CD14-positive monocyte (primary cell): ENCODE results near the gene HNRNPLL. TPM values are rescaled to one million over a fixed set of nuclear protein-coding genes. Genes with fewer than 3 reads are reported as not detected.

Source experiments
- DNase-seq, 3 donors: peaks; one replicate each; pipeline ENCODE4 v3.0.0-alpha.2; 2011 to 2022
- H2AFZ ChIP-seq: 2 replicates; pipeline ENCODE4 v1.6.0; 2012; ENCODE audit warnings: mild to moderate bottlenecking, low read depth, low read length, inconsistent platforms; ENCODE audit not compliant: insufficient read depth, poor library complexity, severe bottlenecking
- H3K27ac ChIP-seq, 2 donors: 1 replicate in 1 of 2; 2 replicates in 1 of 2; pipeline ENCODE4 v1.5.1; 2012 to 2013; ENCODE audit warnings: low read length in 2 of 2, control low read depth in 1 of 2, inconsistent platforms in 1 of 2, low read depth in 1 of 2, mild to moderate bottlenecking in 1 of 2
- H3K27me3 ChIP-seq, 2 donors: one replicate each; pipeline versions ENCODE4 v1.6.0 to v1.6.1; 2011 to 2013; ENCODE audit warnings: low read length in 2 of 2; ENCODE audit not compliant: control insufficient read depth in 2 of 2, insufficient read depth in 2 of 2
- H3K36me3 ChIP-seq, 2 donors: replicated peaks in 1 of 2; 1 replicate in 1 of 2; 2 replicates in 1 of 2; pipeline versions ENCODE4 v1.5.1 to v1.6.1; 2012 to 2013; ENCODE audit warnings: low read length in 2 of 2, control low read depth in 1 of 2, inconsistent platforms in 1 of 2, mild to moderate bottlenecking in 1 of 2; ENCODE audit not compliant: insufficient read depth in 2 of 2, control insufficient read depth in 1 of 2
- H3K4me1 ChIP-seq, 2 donors: 1 replicate in 1 of 2; 2 replicates in 1 of 2; pipeline versions ENCODE4 v1.5.1 to v1.6.1; 2012 to 2013; ENCODE audit warnings: low read length in 2 of 2, control low read depth in 1 of 2, inconsistent platforms in 1 of 2, mild to moderate bottlenecking in 1 of 2, moderate library complexity in 1 of 2; ENCODE audit not compliant: insufficient read depth in 2 of 2, control insufficient read depth in 1 of 2
- H3K4me2 ChIP-seq: replicated peaks from 2 replicates; pipeline ENCODE3; 2012; ENCODE audit warnings: low read length, moderate library complexity, mild to moderate bottlenecking; ENCODE audit not compliant: poor library complexity, severe bottlenecking; ENCODE audit errors: extremely low read depth
- H3K4me3 ChIP-seq, 3 experiments: fragments of 200-600 bp in 1 of 3; sonication (generic) in 1 of 3; replicated peaks in 1 of 3; 1 replicate in 2 of 3; 2 replicates in 1 of 3; pipeline ENCODE4 v1.5.1; 2011 to 2013; ENCODE audit warnings: low read length in 3 of 3, mild to moderate bottlenecking in 3 of 3, control low read depth in 2 of 3, low read depth in 2 of 3, inconsistent platforms in 1 of 3, moderate library complexity in 1 of 3
- H3K79me2 ChIP-seq: 2 replicates; pipeline ENCODE4 v1.6.0; 2012; ENCODE audit warnings: mild to moderate bottlenecking, control low read depth, inconsistent platforms, low read length, moderate library complexity; ENCODE audit not compliant: insufficient read depth
- H3K9ac ChIP-seq: 2 replicates; pipeline ENCODE4 v1.6.0; 2017; ENCODE audit warnings: low read length, mild to moderate bottlenecking; ENCODE audit not compliant: insufficient read depth, poor library complexity, severe bottlenecking
- H3K9me3 ChIP-seq, 2 donors: replicated peaks in 1 of 2; 1 replicate in 1 of 2; 2 replicates in 1 of 2; pipeline versions ENCODE4 v1.5.1 to v1.6.1; 2012 to 2013; ENCODE audit warnings: low read length in 2 of 2, control low read depth in 1 of 2; ENCODE audit not compliant: control insufficient read depth in 1 of 2, insufficient read depth in 1 of 2
- H4K20me1 ChIP-seq: 2 replicates; pipeline ENCODE4 v1.6.0; 2012; ENCODE audit warnings: mild to moderate bottlenecking, low read length, control low read depth, moderate library complexity; ENCODE audit not compliant: insufficient read depth
- H3K27ac Mint-ChIP-seq, 7 donors: one replicate each; pipeline ENCODE4 v1.8.0; 2020; ENCODE audit warnings: mild to moderate bottlenecking in 7 of 7, mixed read lengths in 7 of 7, moderate library complexity in 6 of 7, inconsistent platforms in 2 of 7
- H3K27me3 Mint-ChIP-seq, 3 donors: one replicate each; pipeline ENCODE4 v1.8.0; 2021 to 2022; ENCODE audit warnings: low read depth in 3 of 3, mild to moderate bottlenecking in 3 of 3, mixed read lengths in 3 of 3, moderate library complexity in 3 of 3, inconsistent platforms in 1 of 3
- H3K36me3 Mint-ChIP-seq, 2 donors: one replicate each; pipeline ENCODE4 v1.8.0; 2020; ENCODE audit warnings: mixed read lengths in 2 of 2, inconsistent platforms in 1 of 2, mild to moderate bottlenecking in 1 of 2
- H3K4me1 Mint-ChIP-seq: one replicate; pipeline ENCODE4 v1.8.0; 2020; ENCODE audit warnings: mild to moderate bottlenecking, mixed read lengths
- H3K4me3 Mint-ChIP-seq, 2 donors: one replicate each; pipeline ENCODE4 v1.8.0; 2020; ENCODE audit warnings: mild to moderate bottlenecking in 2 of 2, mixed read lengths in 2 of 2, moderate library complexity in 1 of 2
- H3K9me3 Mint-ChIP-seq, 7 donors: one replicate each; pipeline ENCODE4 v1.8.0; 2020 to 2022; ENCODE audit warnings: mixed read lengths in 7 of 7, mild to moderate bottlenecking in 6 of 7, moderate library complexity in 6 of 7, inconsistent platforms in 2 of 7
- CTCF ChIP-seq: fragments of 200-600 bp; IDR thresholded peaks from one replicate; pipeline ENCODE4 v1.8.0; 2022; ENCODE audit warnings: antibody characterized with exemption, mild to moderate bottlenecking
- WGBS: methylation state at CpG from one replicate; pipeline ENCODE4 v1.1.5; 2013; ENCODE audit warnings: missing lambda C conversion rate; ENCODE audit not compliant: insufficient coverage; 5-methylcytosine and 5-hydroxymethylcytosine counted together
- intact Hi-C, 2 donors: fragments of 100-400 bp; cut with micrococcal nuclease; formaldehyde crosslinking; loops; one replicate each; pipeline versions ENCODE4 v1.15.0 to v1.15.1; 2023
- polyA plus RNA-seq, 3 donors: library from polyadenylated mRNA; depleted of rRNA in 1 of 3; unstranded in 2 of 3; stranded (reverse) in 1 of 3; fragments of 300-500 nt in 2 of 3; fragments of >200 nt in 1 of 3; fragmentation: Illumina TruSeq in 2 of 3; gene quantifications; 1 replicate in 2 of 3; 2 replicates in 1 of 3; pipeline ENCODE4 v1.2.3, GENCODE V29; 2012 to 2021

The HNRNPLL gene
- polyA plus RNA-seq, 3 donors: 12.4 to 16.8 (median 13.8) TPM

- H3K4me1 Mint-ChIP-seq: peaks cover 21% of the 10 kb centered on the region
- no peak for DNase-seq
- H3K4me1 ChIP-seq: peaks cover 16 to 30% of the 10 kb centered on the region in 2 donors
- H3K4me2 ChIP-seq: no peak overlapping the region
- H3K79me2 ChIP-seq: no peaks in the 10 kb centered on the region
- no peak overlapping the region for H3K4me3 ChIP-seq
- no peaks in the 10 kb centered on the region for H3K27me3 ChIP-seq
- TF ChIP-seq CTCF: peak; percentile 22
- peaks cover 0 to 6% (median 2%) of the 10 kb centered on the region in 3 donors for H3K27me3 Mint-ChIP-seq
- H3K9ac ChIP-seq: no peak overlapping the region
- H3K9me3 Mint-ChIP-seq: no peaks in the 10 kb centered on the region
- H3K27ac Mint-ChIP-seq: no peak overlapping the region
- no peak overlapping the region for H3K4me3 Mint-ChIP-seq
- peaks cover 12 to 19% of the 10 kb centered on the region in 2 donors for H3K36me3 Mint-ChIP-seq
- intact Hi-C loops: no loop called here
- H3K36me3 ChIP-seq: peaks cover 2 to 3% of the 10 kb centered on the region in 2 donors
- no peaks in the 10 kb centered on the region for H3K9me3 ChIP-seq
- 93% methylated on average over 5 of the region's 8 CpGs for WGBS
- no peak overlapping the region for H2AFZ ChIP-seq
- H4K20me1 ChIP-seq: no peaks in the 10 kb centered on the region
- H3K27ac ChIP-seq: no peak overlapping the region
These were observed 47.6 kb downstream of the HNRNPLL start for GRCh38 chr2:38554973-38555595.

DNA sequence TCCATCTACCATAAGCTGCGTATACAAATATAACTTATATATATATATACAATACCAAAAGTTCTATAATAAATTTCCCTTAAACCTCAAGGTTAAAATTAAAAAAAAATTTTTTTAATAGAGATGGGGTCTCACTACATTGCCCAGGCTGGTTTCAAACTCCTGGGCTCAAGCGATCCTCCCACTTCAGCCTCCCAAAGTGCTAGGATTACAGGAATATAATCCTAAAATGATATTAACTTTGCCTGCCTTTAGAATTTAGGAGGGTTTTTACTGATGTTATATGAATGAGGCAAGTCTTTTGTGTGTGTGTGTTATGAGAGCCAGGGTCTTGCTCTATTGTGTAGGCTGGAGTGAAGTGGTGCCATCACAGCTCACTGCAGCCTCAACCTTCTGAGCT lies 49.2 kb downstream of the HNRNPLL start:
- peaks cover 16 to 29% of the 10 kb centered on the region in 2 donors for H3K4me1 ChIP-seq
- no peak overlapping the region for H3K27ac Mint-ChIP-seq
- peaks cover 0 to 5% (median 4%) of the 10 kb centered on the region in 3 donors for H3K27me3 Mint-ChIP-seq
- TF ChIP-seq CTCF: no peak
- H3K79me2 ChIP-seq: no peaks in the 10 kb centered on the region
- no peak overlapping the region for H3K4me2 ChIP-seq
- no peak overlapping the region for H2AFZ ChIP-seq
- no peak for DNase-seq
- H3K27me3 ChIP-seq: no peaks in the 10 kb centered on the region
- H3K36me3 Mint-ChIP-seq: peaks cover 6 to 11% of the 10 kb centered on the region in 2 donors
- H3K9me3 Mint-ChIP-seq: no peaks in the 10 kb centered on the region
- H3K36me3 ChIP-seq: no peaks in the 10 kb centered on the region
- H3K9ac ChIP-seq: no peak overlapping the region
- H3K9me3 ChIP-seq: no peaks in the 10 kb centered on the region
- H3K4me1 Mint-ChIP-seq: peaks cover 29% of the 10 kb centered on the region
- H3K4me3 Mint-ChIP-seq: no peak overlapping the region
- intact Hi-C loops: no loop called here
- no peaks in the 10 kb centered on the region for H4K20me1 ChIP-seq
- H3K27ac ChIP-seq: no peak overlapping the region
- no CpG with 5 or more reads among the region's 2 CpGs for WGBS
- no peak overlapping the region for H3K4me3 ChIP-seq
